ENCODE results near the gene SORL1-AS1.

Gene SORL1-AS1

GRCh38 chr11:121488170-121488569 lies 35.4 kb upstream of the SORL1-AS1 start:
- intact Hi-C loops (cut with DNase I) = no loop called here
- 60% methylated on average over 2 of the region's 2 CpGs for WGBS
- no peaks in the 10 kb centered on the region for H3K36me3 ChIP-seq
- no peak overlapping the region for H3K4me3 ChIP-seq
- no peaks in the 10 kb centered on the region for H3K9me3 ChIP-seq
- H3K27ac ChIP-seq = peak overlapping the region in 1 of 2 donors; percentile 22
- TF ChIP-seq POLR2AphosphoS5 (IDR thresholded peaks at IDR 0.05) (no peak), POLR2A (IDR thresholded peaks at IDR 0.05) (no peak), CTCF (IDR thresholded peaks at IDR 0.05) (no peak)
- H3K27me3 ChIP-seq (replicated peaks; ENCODE audit: insufficient read depth) = no peaks in the 10 kb centered on the region
- no peak for DNase-seq (ENCODE audit: low spot score)
- H3K4me1 ChIP-seq (replicated peaks) = peaks cover 9% of the 10 kb centered on the region

GRCh38 chr11:121487191-121487590 lies 34.4 kb upstream of the SORL1-AS1 start:
- Histone ChIP-seq H3K36me3 (no peaks in the 10 kb centered on the region), H3K27me3 (replicated peaks; ENCODE audit: insufficient read depth) (no peaks in the 10 kb centered on the region), H3K4me1 (replicated peaks) (peaks cover 9% of the 10 kb centered on the region), H3K27ac (no peak overlapping the region), H3K9me3 (no peaks in the 10 kb centered on the region), H3K4me3 (no peak overlapping the region)
- intact Hi-C loops (cut with DNase I) = no loop called here
- WGBS = 79% methylated on average over 6 of the region's 6 CpGs
- no peak for DNase-seq (ENCODE audit: low spot score)
- no peak for TF ChIP-seq POLR2A (IDR thresholded peaks at IDR 0.05)
- TF ChIP-seq CTCF (IDR thresholded peaks at IDR 0.05) = no peak
- no peak for TF ChIP-seq POLR2AphosphoS5 (IDR thresholded peaks at IDR 0.05)

- H3K4me3 ChIP-seq = no peak overlapping the region
- DNase-seq (ENCODE audit: low spot score) = no peak
- intact Hi-C loops (cut with DNase I) = no loop called here
- H3K27me3 ChIP-seq (replicated peaks; ENCODE audit: insufficient read depth) = no peaks in the 10 kb centered on the region
- no peak overlapping the region for H3K27ac ChIP-seq
- TF ChIP-seq CTCF (IDR thresholded peaks at IDR 0.05) = no peak
- no peak for TF ChIP-seq POLR2AphosphoS5 (IDR thresholded peaks at IDR 0.05)
- TF ChIP-seq POLR2A (IDR thresholded peaks at IDR 0.05) = no peak
- peaks cover 9% of the 10 kb centered on the region for H3K4me1 ChIP-seq (replicated peaks)
- H3K36me3 ChIP-seq = no peaks in the 10 kb centered on the region
- WGBS = 97% methylated on average over 5 of the region's 5 CpGs
- no peaks in the 10 kb centered on the region for H3K9me3 ChIP-seq
Observed at GRCh38 chr11:121486054-121486453, 33.3 kb upstream of the SORL1-AS1 start.

GRCh38 chr11:121485216-121485615 lies 32.4 kb upstream of the SORL1-AS1 start:
- TF ChIP-seq POLR2A (IDR thresholded peaks at IDR 0.05) (no peak), POLR2AphosphoS5 (IDR thresholded peaks at IDR 0.05) (no peak), CTCF (IDR thresholded peaks at IDR 0.05) (no peak)
- no peaks in the 10 kb centered on the region for H3K9me3 ChIP-seq
- DNase-seq (ENCODE audit: low spot score) = no peak
- H3K4me1 ChIP-seq (replicated peaks) = peaks cover 9% of the 10 kb centered on the region
- no peaks in the 10 kb centered on the region for H3K27me3 ChIP-seq (replicated peaks; ENCODE audit: insufficient read depth)
- 80% methylated on average over 7 of the region's 7 CpGs for WGBS
- no peak overlapping the region for H3K27ac ChIP-seq
- no peak overlapping the region for H3K4me3 ChIP-seq
- H3K36me3 ChIP-seq = no peaks in the 10 kb centered on the region
- intact Hi-C loops (cut with DNase I) = no loop called here

- DNase-seq (ENCODE audit: low spot score) = no peak
- H3K4me3 ChIP-seq = no peak overlapping the region
- intact Hi-C loops (cut with DNase I) = no loop called here
- no peaks in the 10 kb centered on the region for H3K36me3 ChIP-seq
- H3K27ac ChIP-seq = no peak overlapping the region
- 84% methylated on average over 4 of the region's 4 CpGs for WGBS
- peaks cover 17% of the 10 kb centered on the region for H3K4me1 ChIP-seq (replicated peaks)
- TF ChIP-seq POLR2A (IDR thresholded peaks at IDR 0.05) (no peak), CTCF (IDR thresholded peaks at IDR 0.05) (no peak), POLR2AphosphoS5 (IDR thresholded peaks at IDR 0.05) (no peak)
- H3K9me3 ChIP-seq = no peaks in the 10 kb centered on the region
- H3K27me3 ChIP-seq (replicated peaks; ENCODE audit: insufficient read depth) = no peaks in the 10 kb centered on the region
Observed at GRCh38 chr11:121483805-121484480, 31.2 kb upstream of the SORL1-AS1 start.
